NCI-H524 (cell line): Measurements from ENCODE around the gene BRD7.
A peak's percentile ranks its signal among the peaks of the same experiment; 100 is the strongest.

Source experiments
- DNase-seq, 2 experiments: peaks; one replicate each; lab custom pipeline; 2025; lab: John Stamatoyannopoulos, UW

The BRD7 gene

GRCh38 chr16:50303605-50304466, 65.0 kb downstream of the BRD7 start:
- no peak for DNase-seq

- DNase-seq, result no peak
These were observed 65.7 kb downstream of the BRD7 start for GRCh38 chr16:50303041-50303604.

- DNase-seq, result no peak
These were observed 66.2 kb downstream of the BRD7 start for GRCh38 chr16:50302472-50303005.

GRCh38 chr16:50301626-50302471, 66.9 kb downstream of the BRD7 start:
- DNase-seq, result no peak

- no peak for DNase-seq
These were observed 67.7 kb downstream of the BRD7 start for GRCh38 chr16:50300942-50301625.

GRCh38 chr16:50299508-50300105, 69.2 kb downstream of the BRD7 start:
- DNase-seq, result no peak

GRCh38 chr16:50298591-50299507, 69.9 kb downstream of the BRD7 start:
- no peak for DNase-seq

GRCh38 chr16:50298075-50298460, 70.7 kb downstream of the BRD7 start:
- DNase-seq, result peak in 1 of 2 experiments; percentile 63

GRCh38 chr16:50297301-50298074, 71.3 kb downstream of the BRD7 start:
- DNase-seq, result peak; percentile 97 to 100

GRCh38 chr16:50296807-50297206, 72.0 kb downstream of the BRD7 start:
- DNase-seq, result peak; percentile 80 to 86

GRCh38 chr16:50295541-50296132, 73.2 kb downstream of the BRD7 start:
- DNase-seq, result no peak

GRCh38 chr16:50294955-50295354, 73.8 kb downstream of the BRD7 start:
- no peak for DNase-seq

GRCh38 chr16:50293994-50294855, 74.6 kb downstream of the BRD7 start:
- no peak for DNase-seq

GRCh38 chr16:50293041-50293783, 75.6 kb downstream of the BRD7 start:
- no peak for DNase-seq

GRCh38 chr16:50292566-50292948, 76.2 kb downstream of the BRD7 start:
- no peak for DNase-seq

- DNase-seq, result no peak
These were observed 76.8 kb downstream of the BRD7 start for GRCh38 chr16:50291719-50292565.
